Measurements from ENCODE around the gene SV2B.

GRCh38 chr15:91255670-91256192, 155.7 kb downstream of the SV2B start:
- TF ChIP-seq CTCF (IDR thresholded peaks at IDR 0.05) (no peak), RAD21 (conservative IDR thresholded peaks at IDR 0.05 in 1 of 2, IDR thresholded peaks at IDR 0.05 in 1 of 2) (no peak), CHD4 (IDR thresholded peaks at IDR 0.05; ENCODE audit: borderline replicate concordance) (no peak), MAFK (IDR thresholded peaks at IDR 0.05; ENCODE audit: partially characterized antibody) (no peak), POLR2A (IDR thresholded peaks at IDR 0.05; ENCODE audit: low read length) (no peak), CEBPB (IDR thresholded peaks at IDR 0.05) (no peak), SMC3 (IDR thresholded peaks at IDR 0.05) (no peak), JUN (IDR thresholded peaks at IDR 0.05) (no peak), CBX2 (IDR thresholded peaks at IDR 0.05; ENCODE audit: borderline replicate concordance, low read depth) (no peak), REST (IDR thresholded peaks at IDR 0.05) (no peak), PBX3 (IDR thresholded peaks at IDR 0.05) (no peak), MAX (IDR thresholded peaks at IDR 0.05) (no peak), MAZ (IDR thresholded peaks at IDR 0.05; ENCODE audit: borderline replicate concordance, low read depth, low read length) (no peak)
